Kidney capillary endothelial cell (primary cell): ENCODE measurements around the gene CCNK.

Experiments
- DNase-seq: peaks from one replicate; pipeline ENCODE4 v3.0.0-alpha.2; 2018; ENCODE audit warnings: low spot score

Gene CCNK

GRCh38 chr14:99508896-99509629 lies 27.9 kb downstream of the CCNK start:
- DNase-seq: no peak

DNA sequence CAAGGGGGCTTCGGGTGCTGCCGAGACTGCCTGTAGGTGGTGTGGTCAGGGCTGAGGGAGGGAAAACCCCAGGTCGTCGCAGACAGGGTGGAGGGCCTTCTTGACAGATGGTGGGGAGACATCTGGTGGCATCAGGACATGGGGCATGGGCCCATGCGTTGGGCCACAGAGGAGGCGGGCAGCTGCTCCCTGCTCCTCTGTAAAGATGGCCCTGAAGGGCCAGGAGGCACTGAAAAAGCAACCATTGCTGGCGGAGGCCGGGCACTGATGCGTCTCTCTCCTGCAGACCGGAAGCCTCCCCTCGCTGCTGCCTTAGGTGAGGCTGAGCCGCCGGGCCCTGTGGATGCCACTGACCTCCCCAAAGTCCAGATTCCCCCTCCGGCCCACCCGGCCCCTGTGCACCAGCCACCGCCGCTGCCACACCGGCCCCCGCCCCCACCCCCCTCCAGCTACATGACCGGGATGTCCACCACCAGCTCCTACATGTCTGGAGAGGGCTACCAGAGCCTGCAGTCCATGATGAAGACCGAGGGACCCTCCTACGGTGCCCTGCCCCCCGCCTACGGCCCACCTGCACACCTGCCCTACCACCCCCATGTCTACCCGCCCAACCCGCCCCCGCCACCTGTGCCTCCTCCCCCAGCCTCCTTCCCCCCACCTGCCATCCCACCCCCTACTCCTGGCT lies 28.8 kb downstream of the CCNK start:
- no peak for DNase-seq

GRCh38 chr14:99510556-99511139 lies 29.4 kb downstream of the CCNK start:
- DNase-seq: no peak

DNA sequence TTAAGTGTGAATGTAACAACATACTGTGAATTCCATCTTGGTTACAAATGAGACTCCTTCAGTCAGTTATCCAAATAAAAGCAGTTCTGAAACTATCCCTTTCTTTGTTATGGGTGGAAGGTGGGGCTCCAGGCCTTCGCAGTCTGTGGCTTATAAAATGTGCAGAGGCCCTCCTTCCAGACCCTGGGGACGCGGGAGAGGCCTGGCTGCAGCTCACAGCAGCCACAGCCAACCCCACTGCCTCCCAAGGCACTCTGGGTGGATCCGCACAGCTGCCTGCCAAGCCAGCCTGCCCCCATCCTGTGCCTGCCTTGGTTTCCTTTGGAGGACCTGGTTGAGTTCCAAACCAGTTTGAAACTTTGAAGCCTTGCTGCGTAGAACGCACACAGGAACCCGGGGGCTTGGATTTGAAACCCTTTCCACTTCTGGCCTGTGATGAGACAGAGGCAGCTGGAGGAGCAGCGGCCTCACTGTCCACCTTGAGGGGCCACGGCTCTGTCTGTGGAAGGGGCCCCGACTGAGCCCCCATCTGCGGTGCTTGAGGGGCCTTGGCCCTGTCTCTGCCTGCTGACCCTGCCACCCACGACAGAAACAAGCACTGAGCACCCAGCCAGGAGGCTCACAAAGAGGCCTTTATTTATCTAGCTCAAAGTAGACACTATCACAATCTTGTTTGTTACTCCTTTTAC lies 30.4 kb downstream of the CCNK start:
- DNase-seq: no peak

- no peak for DNase-seq
Measured at GRCh38 chr14:99512110-99512449, 30.9 kb downstream of the CCNK start.

DNA sequence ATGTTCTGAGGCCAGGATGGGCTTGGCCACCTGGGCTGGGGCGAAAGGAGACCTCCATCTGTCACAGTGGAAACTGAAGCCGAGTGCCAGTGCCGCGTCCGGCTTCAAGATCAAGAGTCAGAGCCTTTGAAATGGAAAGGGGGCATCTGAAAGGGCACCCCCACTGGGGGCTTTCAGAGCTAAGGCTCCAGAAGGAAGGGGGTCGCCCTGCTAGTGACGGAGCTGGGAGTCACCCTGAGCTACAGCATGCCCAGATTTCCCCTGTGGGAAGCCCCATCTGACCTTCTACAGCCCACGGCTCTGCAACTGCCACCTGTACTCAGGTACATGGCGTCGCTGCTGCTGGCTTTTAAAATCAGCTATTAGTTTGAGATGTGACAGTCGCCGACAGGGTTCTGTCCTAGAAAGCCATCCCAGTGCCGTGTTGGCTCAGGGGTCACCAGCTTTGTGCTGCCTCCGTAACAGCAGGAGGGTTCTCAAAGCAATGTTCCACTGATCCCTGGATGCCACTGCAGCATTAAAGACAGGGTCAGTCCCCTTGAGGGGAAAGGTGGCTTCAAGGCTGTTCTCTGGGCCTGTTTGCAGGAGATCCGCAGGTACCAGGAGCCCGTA lies 31.5 kb downstream of the CCNK start:
- DNase-seq: no peak

GRCh38 chr14:99513183-99513694 lies 32.0 kb downstream of the CCNK start:
- no peak for DNase-seq

DNA sequence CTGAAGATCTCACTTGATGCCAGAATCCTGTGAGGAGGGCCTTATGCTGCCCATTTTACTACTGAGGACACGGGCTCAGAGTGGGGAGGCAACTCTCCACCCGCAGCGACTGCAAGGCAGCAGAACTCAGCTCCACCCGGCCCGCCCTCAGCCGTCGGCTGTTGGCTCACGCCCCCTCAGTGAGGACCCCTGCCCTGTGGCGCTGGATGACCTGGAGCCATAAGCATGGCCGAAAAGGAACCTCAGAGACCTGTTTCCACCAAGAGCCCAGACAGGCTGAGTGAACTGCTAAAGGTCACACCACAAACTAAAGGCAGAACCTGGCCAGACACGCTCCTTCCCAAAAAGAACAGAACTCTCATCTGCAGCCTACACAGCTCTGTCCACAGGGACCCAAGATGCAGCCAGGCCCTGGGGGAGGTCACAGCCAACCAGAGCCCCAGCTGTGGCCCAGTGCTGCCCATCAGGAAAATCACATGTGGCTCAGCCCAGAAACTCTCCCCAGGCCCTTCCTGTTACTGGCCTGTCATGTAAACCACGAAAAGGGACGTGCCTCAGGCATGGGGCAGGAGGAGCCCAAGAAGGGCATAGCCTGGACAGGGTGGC lies 32.8 kb downstream of the CCNK start:
- DNase-seq: no peak

DNA sequence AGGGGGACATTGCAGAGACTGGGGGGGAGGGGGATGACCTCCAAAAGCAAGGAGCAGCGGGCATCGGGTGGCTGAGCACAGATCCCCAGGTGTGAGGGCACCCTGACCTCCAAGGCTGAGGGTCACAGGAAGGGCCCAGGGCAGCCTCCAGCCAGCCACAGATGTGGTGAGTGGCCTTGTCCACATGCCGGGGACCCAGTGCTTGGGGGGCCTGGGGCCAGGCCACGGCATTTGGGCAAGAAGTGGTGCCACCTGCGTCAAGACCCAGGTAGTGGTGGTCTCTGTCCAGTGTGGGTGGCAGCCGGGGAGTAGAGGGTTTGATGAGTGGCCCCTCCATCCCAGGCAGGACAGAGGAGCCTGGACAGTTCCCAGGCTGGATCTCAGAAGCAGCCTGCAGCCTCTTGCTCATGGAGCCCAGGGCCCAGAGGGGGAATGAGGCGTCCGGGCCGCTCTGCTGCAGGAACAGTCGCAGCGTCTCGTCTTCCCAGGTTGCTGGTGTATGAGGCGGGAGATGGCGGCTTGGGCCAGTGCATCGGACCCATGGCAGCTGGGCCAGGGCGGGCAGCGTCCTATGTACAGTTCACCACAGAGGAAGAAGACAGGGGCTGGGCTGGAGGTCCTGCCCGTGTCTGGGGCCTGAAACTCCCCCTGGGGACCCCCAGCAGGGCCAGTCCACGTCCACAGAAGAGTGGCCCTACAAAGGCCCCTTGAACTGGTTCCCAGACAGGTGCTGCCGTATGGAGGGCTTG lies 33.5 kb downstream of the CCNK start:
- no peak for DNase-seq

DNA sequence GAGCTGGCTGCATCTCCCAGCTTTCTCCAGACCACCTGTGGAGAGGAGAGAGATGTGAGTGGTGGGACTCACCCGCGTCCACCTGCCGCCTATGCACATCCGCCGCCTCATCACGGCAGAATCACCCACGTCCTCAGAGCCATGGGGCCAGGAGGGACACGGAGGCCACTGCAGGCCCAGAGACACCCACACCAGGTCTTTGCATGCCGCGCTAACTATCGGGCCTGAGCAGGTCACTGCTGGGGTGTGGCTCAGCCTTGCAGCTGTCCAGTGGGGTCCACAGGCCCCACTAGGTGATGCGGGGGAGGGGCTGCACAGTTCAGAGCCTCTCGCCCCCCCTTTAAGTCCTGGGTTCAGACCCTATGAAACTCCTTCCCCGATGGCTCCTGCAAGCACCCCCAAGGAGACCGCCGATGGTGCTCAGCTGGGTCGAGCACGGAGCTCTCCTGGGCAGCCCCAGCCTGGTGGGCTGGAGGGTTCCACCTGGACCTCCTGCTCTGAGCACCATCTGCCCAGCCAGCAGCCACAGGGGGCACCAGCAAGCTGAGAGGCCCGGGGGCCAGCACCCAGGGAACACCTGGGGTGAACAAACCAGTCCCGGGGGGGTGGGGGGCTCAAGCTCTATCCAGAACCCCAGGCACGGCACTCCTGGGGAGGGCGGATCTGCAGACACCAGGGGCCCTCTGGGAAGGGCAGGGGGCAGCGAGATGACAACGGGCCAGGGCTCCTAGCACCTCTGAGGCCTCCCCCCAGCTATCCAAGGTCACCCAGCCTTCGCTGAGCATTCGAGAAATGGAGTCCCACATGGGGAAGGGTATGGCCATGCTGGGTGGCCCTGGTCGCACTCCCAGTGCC lies 34.3 kb downstream of the CCNK start:
- no peak for DNase-seq

- DNase-seq: no peak
Measured at GRCh38 chr14:99516156-99516870, 35.1 kb downstream of the CCNK start.

DNA sequence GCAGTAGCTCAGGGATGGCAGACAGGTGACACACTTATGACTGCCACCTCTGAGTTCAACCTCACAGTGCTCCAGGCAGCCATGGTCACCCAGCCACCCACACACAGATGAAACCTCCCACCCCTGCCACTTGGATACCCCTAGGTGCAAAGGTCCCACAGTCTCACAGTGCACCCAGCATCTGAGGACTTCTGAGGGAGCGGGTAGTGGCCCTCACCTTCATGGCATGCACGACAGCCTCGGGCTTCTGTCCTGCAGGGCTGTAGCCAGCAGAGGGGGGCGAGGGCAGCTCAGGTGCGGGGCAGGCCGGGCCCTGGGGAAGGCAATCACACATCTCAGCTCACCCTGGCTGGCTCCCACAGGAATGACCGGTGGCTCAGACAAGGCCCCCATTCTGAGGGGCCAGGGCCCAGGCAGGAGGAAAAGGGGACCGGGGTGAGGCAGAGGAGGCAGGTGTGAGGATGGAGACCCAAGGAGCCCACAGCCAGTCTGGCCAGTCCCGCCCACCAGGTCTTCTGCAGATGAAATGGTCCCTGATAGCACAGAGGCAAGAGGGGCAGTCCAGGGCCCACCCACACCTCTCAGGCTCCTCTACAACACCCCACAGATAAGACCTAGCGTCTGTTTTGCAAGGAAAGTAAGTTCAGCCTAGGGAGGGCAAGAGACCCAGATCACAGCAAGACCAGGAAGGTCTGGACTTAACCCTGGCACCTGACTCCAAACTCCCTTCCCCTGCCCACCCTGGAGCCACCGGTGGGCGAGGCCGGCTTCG lies 35.8 kb downstream of the CCNK start:
- DNase-seq: no peak

DNA sequence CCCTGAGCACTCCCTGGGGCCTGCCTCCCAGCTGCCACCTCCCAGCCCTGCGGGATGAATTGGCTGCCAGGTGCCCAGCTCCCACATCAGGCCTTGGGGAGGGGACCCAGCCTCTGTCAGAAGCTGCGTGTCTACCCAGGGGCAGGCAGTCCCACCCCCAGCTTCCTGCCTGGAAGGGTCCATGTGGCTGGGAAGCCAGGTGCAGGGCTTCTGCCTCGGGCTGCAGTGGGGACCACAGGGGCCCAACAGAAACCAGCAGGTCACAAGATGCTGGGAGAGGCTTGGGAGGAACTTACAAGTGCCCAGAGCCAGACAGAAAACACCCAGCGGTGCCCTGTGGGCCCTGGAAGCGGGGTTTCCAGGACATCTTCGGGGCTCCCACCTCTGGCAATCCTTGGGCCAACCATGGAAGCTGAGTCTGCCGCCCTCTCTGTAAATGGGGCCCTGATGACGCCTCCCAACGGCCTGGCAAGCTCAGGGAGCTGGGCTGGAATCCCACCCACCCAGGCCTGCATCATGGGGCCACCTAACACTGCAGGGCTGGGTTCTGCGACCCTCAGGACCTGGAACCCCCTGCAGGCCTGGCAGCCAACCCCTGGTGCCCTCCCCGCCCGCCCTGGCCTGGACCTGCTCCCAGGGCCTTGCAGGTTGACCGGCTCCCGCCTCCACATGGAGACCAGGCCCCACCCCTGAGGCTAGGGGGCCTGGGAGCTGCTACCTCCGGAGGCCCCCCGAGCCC lies 36.6 kb downstream of the CCNK start:
- DNase-seq: no peak

- peak; percentile 38 for DNase-seq
Measured at GRCh38 chr14:99518441-99519346, 37.5 kb downstream of the CCNK start.

- no peak for DNase-seq
Measured at GRCh38 chr14:99519347-99519881, 38.2 kb downstream of the CCNK start.

DNA sequence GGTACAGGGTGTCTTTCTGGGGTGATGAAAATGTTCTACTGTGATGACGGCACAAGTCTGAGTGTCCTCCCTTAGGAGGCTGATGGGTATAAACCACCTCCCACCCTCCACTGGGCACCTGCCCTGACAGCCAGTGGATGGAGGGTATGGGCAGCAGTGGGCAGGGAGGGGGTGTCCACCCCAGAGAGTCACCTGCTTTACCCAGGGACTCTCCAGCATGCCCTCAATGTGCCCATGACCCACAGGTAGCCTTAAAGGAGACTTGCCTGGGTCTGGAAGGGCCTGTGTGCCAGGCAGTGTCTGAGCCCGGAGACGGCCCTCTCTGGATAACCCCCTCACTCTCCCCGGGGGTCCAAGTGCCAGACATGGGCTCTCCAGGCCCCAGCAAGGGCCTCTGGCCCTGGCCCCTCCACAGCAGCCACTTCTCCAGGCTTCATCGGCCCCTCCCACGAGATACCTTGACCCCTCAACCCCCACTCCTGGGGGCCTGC lies 38.8 kb downstream of the CCNK start:
- DNase-seq: no peak
